SW 1271 (cell line): Measurements from ENCODE around the gene WBP1L.

Experiments
- DNase-seq, 2 experiments: peaks; one replicate each; lab custom pipeline; 2025; lab: John Stamatoyannopoulos, UW

Gene WBP1L

GRCh38 chr10:102779680-102780526 lies 36.2 kb downstream of the WBP1L start:
- DNase-seq = no peak

- DNase-seq = no peak
Measured at GRCh38 chr10:102780527-102780808, 36.7 kb downstream of the WBP1L start.

DNA sequence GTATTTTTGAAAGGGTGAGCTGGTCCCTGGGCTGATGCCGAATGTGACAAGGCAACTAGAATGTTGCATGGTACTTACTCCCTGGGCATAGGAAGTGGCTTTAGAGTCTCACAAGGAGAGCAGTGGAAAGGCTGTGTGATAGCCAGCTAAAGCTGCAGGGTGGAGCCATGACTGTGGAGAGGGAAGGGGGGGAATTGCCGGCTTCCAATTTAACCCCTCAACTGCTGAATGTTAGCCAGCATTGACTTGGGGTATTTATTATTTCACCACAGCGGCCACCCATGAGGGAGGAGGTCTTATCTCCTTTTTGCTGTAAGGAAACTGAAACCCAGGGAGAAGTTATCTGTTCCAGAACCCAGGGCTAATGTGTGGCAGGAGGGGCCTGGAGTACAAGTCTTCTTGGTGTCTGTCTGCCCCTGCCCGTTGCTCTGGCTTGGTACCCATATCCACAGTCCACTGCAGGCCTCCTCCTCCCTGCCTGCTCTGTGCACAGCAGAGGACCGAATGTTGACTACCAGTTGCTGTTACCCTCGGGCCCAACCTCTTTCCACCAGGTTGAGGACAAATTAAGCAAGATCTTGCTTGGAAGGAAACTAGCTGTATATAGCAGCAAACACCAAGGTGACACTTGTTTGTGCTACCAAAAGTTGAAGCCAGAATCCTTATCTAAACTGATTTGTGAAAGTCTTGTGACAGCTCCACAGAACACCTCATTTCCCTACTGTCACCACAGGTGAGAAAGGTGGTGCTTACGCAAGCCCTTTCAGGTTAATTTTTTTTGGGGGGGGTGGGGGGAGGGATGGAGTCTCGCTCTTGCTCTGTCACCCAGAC lies 37.6 kb downstream of the WBP1L start:
- DNase-seq = no peak

DNA sequence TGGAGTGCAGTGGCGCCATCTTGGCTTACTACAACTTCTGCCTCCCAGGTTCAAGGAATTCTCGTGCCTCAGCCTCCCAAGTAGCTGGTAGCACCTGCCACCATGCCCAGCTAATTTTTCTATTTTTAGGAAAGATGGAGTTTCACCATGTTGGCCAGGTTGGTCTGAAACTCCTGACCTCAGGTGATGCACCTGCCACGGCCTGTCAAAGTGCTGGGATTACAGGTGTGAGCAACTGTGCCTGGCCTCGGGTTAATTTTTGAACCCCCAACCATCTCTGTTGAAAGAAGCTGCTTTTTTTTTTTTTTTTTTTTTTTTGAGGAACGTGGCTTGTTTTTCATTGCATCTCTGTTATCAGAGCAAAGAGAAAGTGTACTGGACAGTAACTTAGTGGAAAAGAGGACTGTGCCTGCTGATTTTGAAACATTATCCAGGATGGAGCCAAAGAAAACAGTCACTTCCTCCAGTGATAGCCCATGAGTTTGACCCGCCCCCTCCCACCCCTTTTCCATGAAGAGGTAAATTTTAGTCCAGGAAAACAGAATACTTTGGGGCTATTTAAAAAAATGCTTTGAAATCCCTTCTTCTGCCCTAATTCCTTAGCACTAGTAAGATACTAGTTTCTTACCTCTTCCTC lies 38.3 kb downstream of the WBP1L start:
- no peak for DNase-seq

- no peak for DNase-seq
Measured at GRCh38 chr10:102782673-102783551, 39.2 kb downstream of the WBP1L start.

DNA sequence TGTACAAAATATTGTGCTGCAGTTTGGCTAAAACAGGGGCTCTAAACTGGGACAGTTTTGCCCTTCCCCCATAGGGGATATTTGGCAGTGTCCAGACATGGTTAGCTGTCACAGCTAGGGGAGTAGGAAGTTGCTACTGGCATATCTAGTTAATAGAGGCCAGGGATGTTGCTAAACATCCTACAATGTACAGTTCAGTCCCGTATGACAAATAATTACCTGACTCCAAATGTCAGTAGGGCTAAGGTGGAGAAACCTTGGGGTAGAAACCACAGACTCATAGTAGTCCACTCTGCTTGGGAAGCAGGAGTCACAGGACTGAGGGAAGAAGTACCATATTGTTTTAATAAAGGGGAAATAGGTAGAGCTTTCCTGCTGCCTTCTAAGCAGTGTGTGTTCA lies 39.8 kb downstream of the WBP1L start:
- DNase-seq = no peak

DNA sequence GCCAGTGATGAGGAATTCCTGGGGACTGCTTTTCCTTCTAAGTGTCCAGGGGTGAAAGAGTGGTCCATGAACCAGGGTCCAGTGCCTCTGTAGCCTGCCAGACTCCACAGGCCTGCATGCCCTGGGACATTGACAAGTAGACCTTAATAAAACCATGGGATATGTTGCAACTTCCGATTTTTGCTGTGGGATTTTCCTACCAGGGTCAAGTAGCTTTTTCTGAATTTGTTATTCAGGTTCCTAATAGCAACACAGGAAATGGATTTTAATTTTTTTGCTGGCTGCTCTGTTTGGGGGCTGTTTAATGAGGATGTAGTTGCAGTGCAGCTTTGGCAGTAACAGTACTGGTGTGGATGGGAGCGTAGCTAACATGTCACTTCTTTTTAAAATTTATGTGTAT lies 42.1 kb downstream of the WBP1L start:
- DNase-seq = no peak

GRCh38 chr10:102791754-102792395 lies 48.1 kb downstream of the WBP1L start:
- DNase-seq = no peak

- DNase-seq = no peak
Measured at GRCh38 chr10:102795453-102796406, 52.0 kb downstream of the WBP1L start.

DNA sequence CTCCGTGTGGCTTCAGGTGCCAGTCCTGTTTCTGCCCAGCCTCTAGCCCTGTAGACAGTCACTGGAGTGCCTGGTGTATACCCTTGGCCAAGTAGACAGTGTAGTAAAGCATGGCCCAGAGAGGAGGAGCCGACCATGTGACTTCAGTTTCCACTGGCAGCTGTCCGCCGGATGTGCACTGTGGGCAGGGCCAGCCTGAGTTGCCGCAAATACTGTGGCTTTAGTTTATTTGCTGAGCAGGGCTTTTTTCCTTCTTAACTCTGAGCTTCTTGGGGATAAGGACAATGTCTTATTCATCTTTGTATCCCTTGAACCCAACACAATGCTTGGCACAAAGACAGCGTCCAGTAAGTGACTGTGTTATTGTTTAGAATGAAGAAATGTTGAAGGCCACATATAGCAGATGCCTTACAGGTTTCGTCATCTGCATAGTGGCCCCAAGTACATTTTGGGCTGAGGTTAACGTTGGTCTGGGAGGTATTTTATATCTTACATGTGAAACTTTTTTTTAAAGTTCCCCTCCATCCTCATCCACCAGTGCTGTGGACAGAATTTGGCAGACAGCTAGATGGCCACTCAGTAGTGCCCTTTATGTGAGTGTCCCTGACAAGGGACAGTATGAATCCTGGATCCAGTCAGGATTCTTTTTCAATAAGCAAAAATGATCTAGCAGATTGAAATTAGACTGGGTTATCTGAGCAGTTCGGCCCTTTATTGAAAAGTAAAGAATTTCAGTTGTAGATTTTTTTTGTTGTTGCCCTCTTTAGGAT lies 52.8 kb downstream of the WBP1L start:
- no peak for DNase-seq

DNA sequence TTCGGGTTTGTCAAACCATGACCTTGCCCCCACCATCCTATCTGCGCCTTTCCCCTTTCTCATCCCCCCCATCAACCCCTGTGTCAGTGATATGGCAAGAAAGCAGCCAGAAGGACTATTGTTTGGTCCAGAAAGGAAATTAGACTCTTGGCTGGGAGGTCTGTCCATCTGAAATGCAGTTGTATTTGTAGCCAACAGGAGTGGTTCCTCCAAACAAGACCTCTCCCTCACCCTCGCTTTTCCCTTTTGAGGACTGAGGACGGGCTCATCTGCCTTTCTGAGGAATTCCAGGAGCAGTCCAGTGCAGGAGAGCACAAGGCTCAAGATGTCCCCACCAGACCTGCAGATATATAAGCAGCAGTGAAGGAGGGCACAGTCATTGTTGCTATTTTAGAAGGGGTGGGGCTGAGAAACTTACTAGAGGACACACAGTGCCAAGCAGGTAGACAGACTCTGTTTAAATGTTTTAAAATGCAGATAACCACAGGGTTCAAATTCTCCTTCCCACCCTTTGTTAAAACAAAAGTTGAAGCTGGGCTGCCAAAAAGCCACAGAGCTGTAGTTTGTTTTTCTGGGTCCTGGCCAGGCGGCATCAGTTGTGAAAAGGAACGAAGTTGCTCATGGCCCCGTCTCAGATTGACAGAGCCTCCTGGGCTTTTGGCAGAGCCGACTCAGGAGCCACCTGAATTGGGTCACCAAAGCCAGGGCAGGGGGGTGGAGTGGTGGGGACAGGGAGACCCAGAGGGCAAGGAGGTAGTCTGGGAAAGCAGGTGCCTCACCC lies 56.1 kb downstream of the WBP1L start:
- no peak for DNase-seq

DNA sequence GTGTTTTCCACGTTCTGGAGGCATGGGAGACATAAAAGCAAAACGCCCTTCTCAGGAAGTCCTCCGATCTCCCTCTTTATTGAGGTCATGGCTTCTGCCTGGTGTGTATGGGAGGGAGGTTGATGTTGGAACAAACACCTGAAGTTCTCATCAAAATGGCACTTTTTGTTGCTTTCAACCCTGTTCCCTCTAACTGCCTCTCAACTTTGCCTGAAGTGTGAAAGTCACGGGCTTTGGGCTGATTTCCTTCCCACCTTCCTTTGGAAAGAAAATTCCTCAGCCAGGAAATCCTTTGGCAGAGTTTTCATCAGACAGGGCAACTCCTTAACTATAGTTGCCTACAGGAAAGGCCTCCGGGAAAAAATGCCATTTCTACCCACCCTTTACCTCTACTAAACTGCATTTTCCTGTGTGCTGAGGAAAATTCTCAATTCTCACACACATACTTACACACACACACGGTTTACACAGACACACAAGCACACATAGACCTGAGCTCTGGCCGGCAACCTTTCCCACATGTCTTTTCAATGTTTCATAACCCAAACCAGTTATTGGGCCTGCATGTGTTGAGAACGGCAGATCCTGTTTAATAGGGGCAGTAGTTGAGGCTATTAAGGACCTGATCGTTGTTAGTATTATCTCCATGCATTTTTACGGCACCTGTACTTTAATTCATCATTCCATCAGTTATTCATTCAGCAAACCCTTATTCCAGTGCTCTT lies 57.0 kb downstream of the WBP1L start:
- DNase-seq = no peak

GRCh38 chr10:102801496-102801895 lies 57.7 kb downstream of the WBP1L start:
- no peak for DNase-seq

- no peak for DNase-seq
Measured at GRCh38 chr10:102801978-102802377, 58.2 kb downstream of the WBP1L start.

DNA sequence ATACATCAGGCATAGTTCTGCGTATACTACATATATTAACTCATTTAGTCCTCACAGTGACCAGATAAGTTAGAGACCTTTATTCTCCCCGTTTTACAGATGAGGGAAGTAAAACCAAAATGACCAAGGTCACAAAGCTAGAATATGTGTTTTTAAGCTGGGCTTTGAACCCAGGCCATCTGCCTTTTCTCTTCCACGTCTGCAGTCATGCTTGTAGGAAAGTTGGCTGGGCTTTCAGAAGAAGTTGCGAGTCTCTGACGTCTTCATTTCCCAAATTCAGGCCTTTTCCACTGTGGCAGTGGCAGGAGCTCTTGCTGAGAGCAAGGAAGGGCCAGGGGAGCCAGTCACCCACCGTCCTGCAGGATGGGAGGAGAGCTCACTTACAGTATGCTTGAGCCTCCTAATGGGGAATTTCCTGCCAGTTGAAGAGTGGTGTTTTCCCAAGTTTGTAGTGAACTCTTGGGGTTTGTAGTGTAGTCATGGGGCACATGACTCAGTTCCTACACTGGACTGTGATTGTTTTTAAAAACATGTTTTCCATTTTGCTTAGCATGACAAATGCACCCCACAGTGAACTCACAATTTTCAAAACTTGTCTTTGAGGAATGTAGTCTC lies 59.3 kb downstream of the WBP1L start:
- no peak for DNase-seq

GRCh38 chr10:102804382-102805055 lies 60.8 kb downstream of the WBP1L start:
- DNase-seq = no peak

- DNase-seq = no peak
Measured at GRCh38 chr10:102808380-102808779, 64.6 kb downstream of the WBP1L start.
